HG02759 (cell line): Measurements from ENCODE around the gene CDRT15.
"Not testable (repeated sequence)": the region's sequence is repeated elsewhere in the genome, so short reads cannot be mapped to it uniquely, and the experiment has no call there.

ENCODE experiments used
- ATAC-seq: cut with Tn5 transposase; IDR thresholded peaks from one replicate; pipeline ENCODE4 v1.9.1; 2021; ENCODE audit warnings: mild to moderate bottlenecking, moderate library complexity; ENCODE audit not compliant: unreplicated experiment

The CDRT15 gene

GRCh38 chr17:14207791-14208190 is 28.9 kb downstream of the CDRT15 start:
- no peak for ATAC-seq

GRCh38 chr17:14206891-14207290 is 29.8 kb downstream of the CDRT15 start:
- ATAC-seq, result no peak

- ATAC-seq, result no peak
Observed at GRCh38 chr17:14205992-14206461, 30.6 kb downstream of the CDRT15 start.

GRCh38 chr17:14205380-14205779 is 31.3 kb downstream of the CDRT15 start:
- ATAC-seq, result no peak

- no peak for ATAC-seq
Observed at GRCh38 chr17:14204546-14204945, 32.1 kb downstream of the CDRT15 start.

- ATAC-seq, result no peak
Observed at GRCh38 chr17:14204084-14204483, 32.6 kb downstream of the CDRT15 start.

GRCh38 chr17:14203388-14203787 is 33.3 kb downstream of the CDRT15 start:
- ATAC-seq, result no peak

GRCh38 chr17:14202388-14203166 is 34.1 kb downstream of the CDRT15 start:
- ATAC-seq, result no peak

- no peak for ATAC-seq
Observed at GRCh38 chr17:14201988-14202380, 34.7 kb downstream of the CDRT15 start.

GRCh38 chr17:14201021-14201987 is 35.4 kb downstream of the CDRT15 start:
- no peak for ATAC-seq

- ATAC-seq, result no peak
Observed at GRCh38 chr17:14200354-14200753, 36.3 kb downstream of the CDRT15 start.

GRCh38 chr17:14199601-14200000 is 37.1 kb downstream of the CDRT15 start:
- ATAC-seq, result no peak

- no peak for ATAC-seq
Observed at GRCh38 chr17:14198575-14198974, 38.1 kb downstream of the CDRT15 start.

- ATAC-seq, result no peak
Observed at GRCh38 chr17:14198013-14198412, 38.6 kb downstream of the CDRT15 start.

GRCh38 chr17:14197586-14197985 is 39.1 kb downstream of the CDRT15 start:
- no peak for ATAC-seq

- no peak for ATAC-seq
Observed at GRCh38 chr17:14197057-14197456, 39.6 kb downstream of the CDRT15 start.

- ATAC-seq, result no peak
Observed at GRCh38 chr17:14196377-14196997, 40.2 kb downstream of the CDRT15 start.

GRCh38 chr17:14192636-14193344 is 43.9 kb downstream of the CDRT15 start:
- peak; percentile 57 for ATAC-seq

GRCh38 chr17:14192039-14192438 is 44.6 kb downstream of the CDRT15 start:
- not testable (repeated sequence) for ATAC-seq

- not testable (repeated sequence) for ATAC-seq
Observed at GRCh38 chr17:14191469-14191868, 45.2 kb downstream of the CDRT15 start.

- ATAC-seq, result not testable (repeated sequence)
Observed at GRCh38 chr17:14190774-14191173, 45.9 kb downstream of the CDRT15 start.
